Brain microvascular endothelial cell (primary cell): Measurements from ENCODE around the gene LRRC52.

Source experiments
- DNase-seq: peaks from one replicate; pipeline ENCODE4 v3.0.0-alpha.2; 2020
- H3K27ac ChIP-seq: fragments of 250-450 bp; sonication (Bioruptor Pico); 2 replicates; pipeline ENCODE4 v1.5.1; 2020; ENCODE audit warnings: mild to moderate bottlenecking, moderate library complexity
- H3K27me3 ChIP-seq: fragments of 250-450 bp; sonication (Bioruptor Pico); replicated peaks from 2 replicates; pipeline ENCODE4 v1.5.1; 2020; ENCODE audit warnings: mild to moderate bottlenecking
- H3K36me3 ChIP-seq: fragments of 250-450 bp; sonication (Bioruptor Pico); replicated peaks from 2 replicates; pipeline ENCODE4 v1.5.1; 2020; ENCODE audit warnings: mild to moderate bottlenecking
- H3K4me3 ChIP-seq: 2 replicates; pipeline ENCODE4 v1.5.1; 2011; ENCODE audit warnings: low read depth, mild to moderate bottlenecking, control low read depth, low read length, moderate library complexity
- CTCF ChIP-seq: IDR thresholded peaks from 2 replicates; pipeline ENCODE4 v1.5.1; 2011; ENCODE audit warnings: low read depth, mild to moderate bottlenecking, moderate library complexity, low read length, control low read depth, inconsistent platforms; ENCODE audit errors: missing control alignments
- in situ Hi-C: cut with HindIII; loops from 2 replicates; pipeline ENCODE4 v1.10.0; 2017; ENCODE audit warnings: low sequenced_read_pairs, low pct_ligation_motif_present

Gene LRRC52

GRCh38 chr1:165543532-165544438, at the start of gene LRRC52:
TSS of gene LRRC52 (plus strand) at chr1:165544000. CDS start at chr1:165544297, 297 bp downstream.
- DNase-seq: no peak
- in situ Hi-C loops: no loop called here
- no peaks in the 10 kb centered on the region for H3K27me3 ChIP-seq
- no peak within 1 kb of the TSS for H3K4me3 ChIP-seq
- H3K27ac ChIP-seq: no peak within 1 kb of the TSS
- no peaks in the 10 kb centered on the region for H3K36me3 ChIP-seq
- no peak for TF ChIP-seq CTCF

- no peaks in the 10 kb centered on the region for H3K36me3 ChIP-seq
- no peak for TF ChIP-seq CTCF
- no peak overlapping the region for H3K27ac ChIP-seq
- H3K4me3 ChIP-seq: no peak overlapping the region
- H3K27me3 ChIP-seq: no peaks in the 10 kb centered on the region
- DNase-seq: no peak
- in situ Hi-C loops: no loop called here
Observed at GRCh38 chr1:165494949-165495857, 48.6 kb upstream of the LRRC52 start.

- no peaks in the 10 kb centered on the region for H3K36me3 ChIP-seq
- no peaks in the 10 kb centered on the region for H3K27me3 ChIP-seq
- TF ChIP-seq CTCF: no peak
- no peak for DNase-seq
- H3K4me3 ChIP-seq: no peak overlapping the region
- H3K27ac ChIP-seq: no peak overlapping the region
- in situ Hi-C loops: no loop called here
Observed at GRCh38 chr1:165495858-165496205, 48.0 kb upstream of the LRRC52 start.

- in situ Hi-C loops: no loop called here
- TF ChIP-seq CTCF: no peak
- no peaks in the 10 kb centered on the region for H3K27me3 ChIP-seq
- no peak overlapping the region for H3K27ac ChIP-seq
- no peaks in the 10 kb centered on the region for H3K36me3 ChIP-seq
- DNase-seq: no peak
- H3K4me3 ChIP-seq: no peak overlapping the region
Observed at GRCh38 chr1:165496501-165496900, 47.3 kb upstream of the LRRC52 start.

- H3K36me3 ChIP-seq: no peaks in the 10 kb centered on the region
- TF ChIP-seq CTCF: no peak
- H3K27ac ChIP-seq: no peak overlapping the region
- H3K4me3 ChIP-seq: no peak overlapping the region
- no peak for DNase-seq
- H3K27me3 ChIP-seq: no peaks in the 10 kb centered on the region
- in situ Hi-C loops: no loop called here
Observed at GRCh38 chr1:165497069-165498013, 46.5 kb upstream of the LRRC52 start.
